ENCODE data around the gene TBC1D2B.

DNA sequence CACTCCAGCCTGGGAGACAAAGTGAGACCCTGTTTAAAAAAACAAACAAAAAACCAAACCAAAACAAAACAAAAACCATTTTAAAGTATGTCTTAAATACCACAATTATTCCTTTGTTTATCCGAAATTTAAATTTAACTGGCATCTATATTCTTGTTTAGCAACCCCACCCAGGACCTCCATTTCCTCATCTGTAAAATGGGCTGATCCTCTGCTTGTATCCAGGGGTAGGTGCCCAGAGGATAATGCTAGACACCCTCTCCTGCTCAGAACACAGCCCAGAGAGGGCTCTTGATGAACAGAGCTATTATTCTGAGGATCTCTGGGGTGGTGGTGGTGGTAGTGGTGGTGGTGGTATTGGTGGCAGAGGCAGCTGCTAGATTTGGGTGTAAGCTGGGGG is 24.7 kb upstream of the TBC1D2B start:
- TF ChIP-seq, protein P1, sequence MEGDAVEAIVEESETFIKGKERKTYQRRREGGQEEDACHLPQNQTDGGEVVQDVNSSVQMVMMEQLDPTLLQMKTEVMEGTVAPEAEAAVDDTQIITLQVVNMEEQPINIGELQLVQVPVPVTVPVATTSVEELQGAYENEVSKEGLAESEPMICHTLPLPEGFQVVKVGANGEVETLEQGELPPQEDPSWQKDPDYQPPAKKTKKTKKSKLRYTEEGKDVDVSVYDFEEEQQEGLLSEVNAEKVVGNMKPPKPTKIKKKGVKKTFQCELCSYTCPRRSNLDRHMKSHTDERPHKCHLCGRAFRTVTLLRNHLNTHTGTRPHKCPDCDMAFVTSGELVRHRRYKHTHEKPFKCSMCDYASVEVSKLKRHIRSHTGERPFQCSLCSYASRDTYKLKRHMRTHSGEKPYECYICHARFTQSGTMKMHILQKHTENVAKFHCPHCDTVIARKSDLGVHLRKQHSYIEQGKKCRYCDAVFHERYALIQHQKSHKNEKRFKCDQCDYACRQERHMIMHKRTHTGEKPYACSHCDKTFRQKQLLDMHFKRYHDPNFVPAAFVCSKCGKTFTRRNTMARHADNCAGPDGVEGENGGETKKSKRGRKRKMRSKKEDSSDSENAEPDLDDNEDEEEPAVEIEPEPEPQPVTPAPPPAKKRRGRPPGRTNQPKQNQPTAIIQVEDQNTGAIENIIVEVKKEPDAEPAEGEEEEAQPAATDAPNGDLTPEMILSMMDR (IDR thresholded peaks at IDR 0.05), result no peak
- TF ChIP-seq POLR2A (IDR thresholded peaks at IDR 0.05), result no peak

Measured in testis (tissue), 2 donors.